HepG2 (cell line): ENCODE results near the gene ANKRD36B. TPM values are rescaled to one million over a fixed set of nuclear protein-coding genes. Genes with fewer than 3 reads are reported as not detected.
"Not testable (repeated sequence)": the region's sequence is repeated elsewhere in the genome, so short reads cannot be mapped to it uniquely, and the experiment has no call there.

Source experiments
- ATAC-seq: fragments of 200-7000 bp; cut with Tn5 transposase; 3 replicates; pipeline ENCODE4 v1.9.1; 2020; ENCODE audit warnings: mild to moderate bottlenecking, moderate library complexity
- BruUV-seq: library from RNA; stranded (reverse); fragments of 400-500 nt; replicated peaks from 2 replicates; lab custom pipeline; 2021; lab: Mats Ljungman, UMichigan
- CTCF ChIA-PET: fragments of 300-600 bp; formaldehyde crosslinking; extraction: SDS; loops from one replicate; lab custom pipeline; 2021; ENCODE audit warnings: low total read pairs, inconsistent platforms, low intra/inter-chr PET ratio; lab: Yijun Ruan, JAX
- POLR2A ChIA-PET: fragments of 350-600 bp; sonication (Branson Sonifier 250); formaldehyde crosslinking; loops from one replicate; lab custom pipeline; 2020; ENCODE audit warnings: antibody characterized with exemption, inconsistent platforms; lab: Yijun Ruan, JAX
- DNase-seq: peaks from one replicate; pipeline ENCODE4 v3.0.0-alpha.2; 2015; ENCODE audit warnings: low spot score
- FAIRE-seq: peaks from 3 replicates; lab custom pipeline; 2011; peaks lifted over from hg19 to GRCh38; lab: Jason Lieb, UNC
- H2AFZ ChIP-seq: one replicate; pipeline ENCODE4 v1.6.1; 2011; ENCODE audit warnings: low read length, inconsistent platforms
- H3K27ac ChIP-seq: fragments of 300-600 bp; 3 replicates; pipeline ENCODE4 v1.8.0; 2011; ENCODE audit warnings: mixed run types, mild to moderate bottlenecking, mixed read lengths, low read length, inconsistent platforms; ENCODE audit not compliant: insufficient read depth; ENCODE audit errors: extremely low read length
- H3K27me3 ChIP-seq, 2 experiments: fragments of 200-600 bp in 1 of 2; 2 replicates in 1 of 2; 3 replicates in 1 of 2; pipeline versions ENCODE4 v1.6.0 to v1.8.0; 2011; ENCODE audit warnings: low read length in 2 of 2, mild to moderate bottlenecking in 2 of 2, moderate library complexity in 2 of 2, inconsistent platforms in 1 of 2; ENCODE audit not compliant: insufficient read depth in 2 of 2, control insufficient read depth in 1 of 2
- H3K36me3 ChIP-seq, 2 experiments: fragments of 200-600 bp in 1 of 2; replicated peaks in 1 of 2; 2 replicates in 1 of 2; 3 replicates in 1 of 2; pipeline versions ENCODE4 v1.5.1 to v1.8.0; 2011; ENCODE audit warnings: low read length in 2 of 2, inconsistent platforms in 1 of 2; ENCODE audit not compliant: insufficient read depth in 2 of 2, control insufficient read depth in 1 of 2
- H3K4me1 ChIP-seq: 2 replicates; pipeline ENCODE4 v1.5.1; 2012; ENCODE audit warnings: low read length, inconsistent platforms; ENCODE audit not compliant: insufficient read depth
- H3K4me2 ChIP-seq: 2 replicates; pipeline ENCODE4 v1.6.0; 2011; ENCODE audit warnings: low read depth, low read length, inconsistent platforms
- H3K4me3 ChIP-seq, 3 experiments: fragments of 200-600 bp in 1 of 3; sonication (generic), shearing (Covaris generic) in 1 of 3; replicated peaks in 1 of 3; 2 replicates each; pipeline ENCODE4 v1.5.1; 2011 to 2016; ENCODE audit warnings: low read length in 3 of 3, inconsistent platforms in 2 of 3, low read depth in 2 of 3, mild to moderate bottlenecking in 2 of 3, control low read depth in 1 of 3, mixed read lengths in 1 of 3; ENCODE audit not compliant: insufficient read depth in 1 of 3
- H3K79me2 ChIP-seq: one replicate; pipeline ENCODE4 v1.6.1; 2011; ENCODE audit warnings: low read length, inconsistent platforms; ENCODE audit not compliant: insufficient read depth
- H3K9ac ChIP-seq: 2 replicates; pipeline ENCODE4 v1.6.0; 2011; ENCODE audit warnings: mild to moderate bottlenecking, low read depth, low read length, inconsistent platforms; ENCODE audit not compliant: insufficient read depth
- H3K9me3 ChIP-seq: 2 replicates; pipeline ENCODE4 v1.5.1; 2012; ENCODE audit warnings: mild to moderate bottlenecking, low read length
- H4K20me1 ChIP-seq: 2 replicates; pipeline ENCODE4 v1.6.0; 2011; ENCODE audit warnings: inconsistent platforms, mild to moderate bottlenecking, low read length, moderate library complexity; ENCODE audit not compliant: insufficient read depth
- WGBS: methylation state at CpG from one replicate; pipeline ENCODE4 v1.1.6; 2017; ENCODE audit warnings: low lambda C conversion rate; 5-methylcytosine and 5-hydroxymethylcytosine counted together
- in situ Hi-C: cut with HindIII; loops from 2 replicates; pipeline ENCODE4 v1.10.0; 2017; ENCODE audit warnings: low pct_unique_long_range_greater_than_20kb; ENCODE audit not compliant: extremely low pct_ligation_motif_present
- intact Hi-C: fragments of 100-400 bp; cut with micrococcal nuclease; formaldehyde crosslinking; loops from one replicate; pipeline ENCODE4 v1.10.0; 2022; ENCODE audit not compliant: unreplicated experiment
- polyA plus RNA-seq, 8 experiments: library from polyadenylated mRNA; depleted of rRNA in 3 of 8; stranded (reverse) in 7 of 8; unstranded in 1 of 8; fragments of >200 nt; fragmentation: Illumina TruSeq in 4 of 8; extraction: Trizol in 4 of 8; gene quantifications; 2 replicates each; pipeline versions ENCODE4 v1.2.1 to v1.2.3, GENCODE V29; 2011 to 2016; ENCODE audit warnings: low read depth in 4 of 8, missing spikeins in 1 of 8, mixed read lengths in 1 of 8; ENCODE audit not compliant: insufficient read depth in 1 of 8
- total RNA-seq, 5 experiments: library from RNA; depleted of rRNA; stranded (reverse); fragments of >200 nt; fragmentation: Illumina TruSeq; extraction: Trizol; gene quantifications; 2 replicates each; pipeline ENCODE4 v1.2.3, GENCODE V29; 2016; ENCODE audit warnings: low read depth in 1 of 5

ANKRD36B gene
- total and polyA plus RNA-seq, 2 of the 13 experiments (the other 11 are each of a cell fraction or from before 2014, with no cell fraction given), result 7.3 to 34.8 TPM

DNA sequence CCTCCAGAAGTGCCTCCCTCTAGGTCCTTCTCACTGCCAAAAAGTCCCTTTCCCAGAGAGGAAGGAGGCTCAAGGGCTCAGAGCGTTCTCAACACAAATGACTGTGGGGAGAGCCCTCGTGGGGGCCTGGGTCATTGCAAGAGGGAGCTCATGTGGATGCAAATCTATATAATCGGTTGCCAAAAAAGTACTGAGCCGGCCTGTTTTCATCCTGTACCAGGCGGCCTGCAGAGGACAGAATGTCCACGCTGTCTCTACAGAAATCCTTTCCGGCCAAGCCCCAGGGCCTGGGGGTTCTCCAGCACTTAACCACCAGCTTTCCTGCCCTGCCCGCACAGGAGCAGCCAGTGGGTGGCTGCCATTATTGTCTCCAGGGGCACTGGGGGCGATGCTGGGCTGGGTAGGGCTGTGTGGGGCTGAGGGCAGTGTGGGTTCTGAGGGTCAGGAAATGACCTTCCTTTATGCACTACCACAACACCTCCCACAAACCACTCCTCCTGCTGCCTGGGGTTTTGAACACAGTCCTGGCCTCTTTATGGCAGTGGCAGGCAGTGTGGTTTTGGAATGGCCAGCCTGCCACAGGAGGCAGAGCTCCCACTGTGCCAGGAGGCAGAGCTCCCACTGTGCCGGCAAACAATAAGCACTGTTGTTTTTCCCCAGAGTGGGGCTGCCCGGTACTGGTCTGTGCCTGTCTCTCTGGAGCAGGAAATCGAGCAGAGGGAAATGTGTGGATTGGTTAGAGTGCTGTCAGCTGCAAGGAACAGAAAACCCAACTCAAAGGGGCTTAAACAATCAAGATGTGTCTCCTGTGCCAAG, 16.1 kb upstream of the ANKRD36B start:
- H3K9ac ChIP-seq, FAIRE-seq, H3K79me2 ChIP-seq, H3K27me3 ChIP-seq, H3K4me3 ChIP-seq, POLR2A ChIA-PET, H3K4me2 ChIP-seq, CTCF ChIA-PET, H3K9me3 ChIP-seq, H3K4me1 ChIP-seq, in situ Hi-C loops, H3K36me3 ChIP-seq, H2AFZ ChIP-seq, DNase-seq, H3K27ac ChIP-seq, intact Hi-C loops, H4K20me1 ChIP-seq, BruUV-seq: not testable (repeated sequence)
- WGBS, result no CpG with 5 or more reads among the region's 12 CpGs
- ATAC-seq, result peak; percentile 32

DNA sequence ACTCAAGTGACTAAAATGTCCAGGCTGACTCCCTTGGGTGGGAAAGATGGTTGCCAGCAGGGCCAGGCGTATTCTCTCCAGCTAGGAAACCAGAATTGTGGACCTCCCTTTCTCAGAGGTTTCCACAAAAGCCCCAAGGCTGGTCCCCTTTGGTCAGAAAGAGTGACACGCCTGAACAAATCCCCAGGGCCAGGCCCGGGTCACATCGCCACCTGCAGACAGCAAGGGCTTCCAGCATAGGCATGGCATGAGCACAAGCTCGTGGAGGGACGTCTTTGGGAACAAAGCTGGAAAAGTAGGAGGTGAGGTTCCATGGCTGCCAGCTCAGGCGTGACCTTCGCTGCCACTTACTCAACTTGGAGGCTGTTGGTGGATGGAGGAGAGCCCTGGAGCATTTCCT, 15.4 kb upstream of the ANKRD36B start:
- H3K4me1 ChIP-seq, H3K9ac ChIP-seq, H3K27me3 ChIP-seq, FAIRE-seq, BruUV-seq, H3K9me3 ChIP-seq, H2AFZ ChIP-seq, H3K79me2 ChIP-seq, H4K20me1 ChIP-seq, in situ Hi-C loops, DNase-seq, POLR2A ChIA-PET, CTCF ChIA-PET, H3K4me2 ChIP-seq, H3K36me3 ChIP-seq, H3K4me3 ChIP-seq, intact Hi-C loops, H3K27ac ChIP-seq: not testable (repeated sequence)
- no CpG with 5 or more reads among the region's 8 CpGs for WGBS
- ATAC-seq, result peak; percentile 91

DNA sequence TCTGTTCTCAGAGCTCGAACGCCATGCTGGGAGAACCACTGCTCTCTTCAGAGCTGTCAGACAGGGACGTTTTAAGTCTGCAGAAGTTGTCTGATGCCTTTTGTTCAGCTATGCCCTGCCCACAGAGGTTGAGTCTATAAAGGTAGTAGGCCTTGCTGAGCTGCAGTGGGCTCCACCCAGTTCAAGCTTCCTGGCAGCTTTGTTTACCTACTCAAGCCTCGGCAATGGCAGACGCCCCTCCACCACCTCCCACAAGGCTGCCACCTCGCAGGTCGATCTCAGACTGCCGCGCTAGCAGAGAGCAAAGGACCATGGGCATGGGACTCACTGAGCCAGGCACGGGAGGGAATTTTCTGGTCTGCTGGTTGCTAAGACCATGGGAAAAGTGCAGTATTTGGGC, 11.9 kb upstream of the ANKRD36B start:
- POLR2A ChIA-PET, H3K36me3 ChIP-seq, H3K4me3 ChIP-seq, H3K79me2 ChIP-seq, H3K27ac ChIP-seq, H3K27me3 ChIP-seq, H3K4me2 ChIP-seq, in situ Hi-C loops, BruUV-seq, H2AFZ ChIP-seq, CTCF ChIA-PET, DNase-seq, H3K4me1 ChIP-seq, H3K9ac ChIP-seq, FAIRE-seq, H4K20me1 ChIP-seq, intact Hi-C loops, ATAC-seq, H3K9me3 ChIP-seq: not testable (repeated sequence)
- 40% methylated on average over 2 of the region's 10 CpGs for WGBS

DNA sequence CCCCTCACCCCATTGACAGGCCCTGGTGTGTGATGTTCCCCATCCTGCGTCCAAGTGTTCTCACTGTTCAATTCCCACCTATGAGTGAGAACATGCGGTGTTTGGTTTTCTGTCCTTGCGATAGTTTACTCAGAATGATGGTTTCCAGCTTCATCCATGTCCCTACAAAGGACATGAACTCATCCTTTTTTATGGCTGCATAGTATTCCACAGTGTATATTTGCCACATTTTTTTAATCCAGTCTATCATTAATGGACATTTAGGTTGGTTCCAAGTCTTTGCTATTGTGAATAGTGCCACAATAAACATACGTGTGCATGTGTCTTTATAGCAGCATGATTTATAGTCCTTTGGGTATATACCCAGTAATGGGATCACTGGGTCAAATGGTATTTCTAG, 6.5 kb upstream of the ANKRD36B start:
- intact Hi-C loops, in situ Hi-C loops, FAIRE-seq: not testable (repeated sequence)

More for the DNA sequence above, 6.5 kb upstream of the ANKRD36B start:
- H3K27ac ChIP-seq, H3K4me2 ChIP-seq, H3K9me3 ChIP-seq, DNase-seq, H3K4me3 ChIP-seq, H3K79me2 ChIP-seq, H2AFZ ChIP-seq, H4K20me1 ChIP-seq, POLR2A ChIA-PET, ATAC-seq, H3K9ac ChIP-seq, H3K27me3 ChIP-seq, CTCF ChIA-PET, H3K36me3 ChIP-seq, H3K4me1 ChIP-seq, BruUV-seq: not testable (repeated sequence)
- 45% methylated on average over 4 of the region's 4 CpGs for WGBS
